Measurements from ENCODE around the gene RASSF5. TPM values are rescaled to one million over a fixed set of nuclear protein-coding genes. Genes with fewer than 3 reads are reported as not detected.

The RASSF5 gene
- total and polyA plus RNA-seq, 9 of the 15 experiments (the other 6 are each of a cell fraction or from before 2014, with no cell fraction given) = 6.1 to 41.0 (median 25.2) TPM

DNA sequence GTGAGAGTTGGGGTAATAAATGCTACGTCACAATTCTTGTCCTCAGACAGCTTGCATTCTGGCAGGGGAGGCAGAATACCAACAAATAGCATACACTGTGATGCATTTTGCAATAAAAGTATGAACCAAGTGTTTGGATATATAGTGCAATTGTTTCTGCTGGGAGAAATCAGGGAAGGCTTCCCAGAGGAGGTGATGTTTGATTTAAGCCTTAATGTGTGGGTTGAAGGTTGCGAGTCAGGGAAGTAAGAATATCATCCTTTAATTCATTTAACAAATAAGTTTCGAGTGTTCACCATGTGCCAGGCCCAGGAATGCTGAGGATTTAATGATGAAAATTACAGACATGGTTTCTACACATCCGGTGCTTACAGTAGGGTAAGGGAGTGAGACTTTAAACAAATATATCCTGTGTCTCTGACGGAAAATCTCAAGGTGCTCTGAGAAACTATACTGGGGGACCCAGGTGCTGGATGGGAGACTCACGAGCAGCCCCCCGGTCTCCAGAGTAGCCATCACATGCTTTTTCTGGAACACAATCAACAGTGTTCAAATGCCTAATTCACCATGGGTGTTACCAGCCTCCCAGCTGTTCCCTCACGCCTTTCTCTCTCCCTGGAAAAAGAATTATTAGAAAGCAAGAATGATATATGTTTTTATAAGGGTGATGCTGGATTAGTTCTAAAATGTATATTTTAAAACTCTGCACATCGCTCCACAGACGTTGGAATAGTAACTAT lies 31.7 kb downstream of the RASSF5 start (continued):
- TF ChIP-seq, protein P1, sequence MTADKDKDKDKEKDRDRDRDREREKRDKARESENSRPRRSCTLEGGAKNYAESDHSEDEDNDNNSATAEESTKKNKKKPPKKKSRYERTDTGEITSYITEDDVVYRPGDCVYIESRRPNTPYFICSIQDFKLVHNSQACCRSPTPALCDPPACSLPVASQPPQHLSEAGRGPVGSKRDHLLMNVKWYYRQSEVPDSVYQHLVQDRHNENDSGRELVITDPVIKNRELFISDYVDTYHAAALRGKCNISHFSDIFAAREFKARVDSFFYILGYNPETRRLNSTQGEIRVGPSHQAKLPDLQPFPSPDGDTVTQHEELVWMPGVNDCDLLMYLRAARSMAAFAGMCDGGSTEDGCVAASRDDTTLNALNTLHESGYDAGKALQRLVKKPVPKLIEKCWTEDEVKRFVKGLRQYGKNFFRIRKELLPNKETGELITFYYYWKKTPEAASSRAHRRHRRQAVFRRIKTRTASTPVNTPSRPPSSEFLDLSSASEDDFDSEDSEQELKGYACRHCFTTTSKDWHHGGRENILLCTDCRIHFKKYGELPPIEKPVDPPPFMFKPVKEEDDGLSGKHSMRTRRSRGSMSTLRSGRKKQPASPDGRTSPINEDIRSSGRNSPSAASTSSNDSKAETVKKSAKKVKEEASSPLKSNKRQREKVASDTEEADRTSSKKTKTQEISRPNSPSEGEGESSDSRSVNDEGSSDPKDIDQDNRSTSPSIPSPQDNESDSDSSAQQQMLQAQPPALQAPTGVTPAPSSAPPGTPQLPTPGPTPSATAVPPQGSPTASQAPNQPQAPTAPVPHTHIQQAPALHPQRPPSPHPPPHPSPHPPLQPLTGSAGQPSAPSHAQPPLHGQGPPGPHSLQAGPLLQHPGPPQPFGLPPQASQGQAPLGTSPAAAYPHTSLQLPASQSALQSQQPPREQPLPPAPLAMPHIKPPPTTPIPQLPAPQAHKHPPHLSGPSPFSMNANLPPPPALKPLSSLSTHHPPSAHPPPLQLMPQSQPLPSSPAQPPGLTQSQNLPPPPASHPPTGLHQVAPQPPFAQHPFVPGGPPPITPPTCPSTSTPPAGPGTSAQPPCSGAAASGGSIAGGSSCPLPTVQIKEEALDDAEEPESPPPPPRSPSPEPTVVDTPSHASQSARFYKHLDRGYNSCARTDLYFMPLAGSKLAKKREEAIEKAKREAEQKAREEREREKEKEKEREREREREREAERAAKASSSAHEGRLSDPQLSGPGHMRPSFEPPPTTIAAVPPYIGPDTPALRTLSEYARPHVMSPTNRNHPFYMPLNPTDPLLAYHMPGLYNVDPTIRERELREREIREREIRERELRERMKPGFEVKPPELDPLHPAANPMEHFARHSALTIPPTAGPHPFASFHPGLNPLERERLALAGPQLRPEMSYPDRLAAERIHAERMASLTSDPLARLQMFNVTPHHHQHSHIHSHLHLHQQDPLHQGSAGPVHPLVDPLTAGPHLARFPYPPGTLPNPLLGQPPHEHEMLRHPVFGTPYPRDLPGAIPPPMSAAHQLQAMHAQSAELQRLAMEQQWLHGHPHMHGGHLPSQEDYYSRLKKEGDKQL (CRISPR knock-in tag; IDR thresholded peaks at IDR 0.05; ENCODE audit: borderline replicate concordance) = no peak
- TF ChIP-seq ZNF436 (CRISPR knock-in tag; IDR thresholded peaks at IDR 0.05) (peak; percentile 83), ZNF143 (CRISPR knock-in tag; IDR thresholded peaks at IDR 0.05) (no peak)

Measured in K562 (cell line).